PC-9 (cell line): Measurements from ENCODE around the gene EMILIN3.

ENCODE experiments used
- CTCF ChIP-seq: fragments of 200-600 bp; sonication (generic); conservative IDR thresholded peaks from 2 replicates; pipeline ENCODE4 v1.6.1; 2017; ENCODE audit warnings: mixed run types, antibody characterized with exemption, mild to moderate bottlenecking, moderate library complexity
- EZH2 ChIP-seq: fragments of 200-600 bp; sonication (generic); IDR thresholded peaks from 2 replicates; pipeline ENCODE4 v1.8.0; 2017; ENCODE audit warnings: antibody characterized with exemption, low read depth

DNA sequence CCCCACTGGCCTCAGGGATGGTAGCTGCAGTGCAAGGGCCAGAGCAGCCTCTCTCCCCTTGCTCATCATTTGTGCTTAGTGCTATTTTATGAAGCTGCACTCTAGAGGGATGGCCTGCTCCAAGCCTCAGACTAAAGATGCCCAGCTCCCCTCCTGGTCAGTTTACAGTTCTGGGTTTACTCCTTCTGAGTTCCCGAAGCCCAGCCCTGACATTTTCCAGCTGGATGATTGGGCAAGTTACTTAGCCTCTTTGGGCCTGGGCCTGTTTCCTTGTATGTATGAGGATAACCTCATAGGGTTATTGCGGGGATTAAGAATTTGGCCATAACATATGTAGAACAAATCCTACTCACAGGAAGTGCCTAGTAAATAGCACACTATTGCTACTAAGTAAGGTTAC, 31.8 kb upstream of the EMILIN3 start:
- TF ChIP-seq CTCF (no peak), EZH2 (no peak)
